Measurements from ENCODE around the gene TBC1D20.

GRCh38 chr20:462199-462991 lies at the start of gene TBC1D20:
- peak in 1 of 2 donors; percentile 90 for TF ChIP-seq POLR2A (IDR thresholded peaks at IDR 0.05)
- TF ChIP-seq POLR2AphosphoS5 (IDR thresholded peaks at IDR 0.05; ENCODE audit: insufficient read depth in 1 of 2, low read depth in 1 of 2): peak; percentile 24 to 39

All from vagina (tissue), 2 donors.